Brain microvascular endothelial cell (primary cell): ENCODE measurements around the gene C20orf204.

Experiments used
- DNase-seq: peaks from one replicate; pipeline ENCODE4 v3.0.0-alpha.2; 2020
- H3K27ac ChIP-seq: fragments of 250-450 bp; sonication (Bioruptor Pico); 2 replicates; pipeline ENCODE4 v1.5.1; 2020; ENCODE audit warnings: mild to moderate bottlenecking, moderate library complexity
- H3K27me3 ChIP-seq: fragments of 250-450 bp; sonication (Bioruptor Pico); replicated peaks from 2 replicates; pipeline ENCODE4 v1.5.1; 2020; ENCODE audit warnings: mild to moderate bottlenecking
- H3K36me3 ChIP-seq: fragments of 250-450 bp; sonication (Bioruptor Pico); replicated peaks from 2 replicates; pipeline ENCODE4 v1.5.1; 2020; ENCODE audit warnings: mild to moderate bottlenecking
- H3K4me3 ChIP-seq: 2 replicates; pipeline ENCODE4 v1.5.1; 2011; ENCODE audit warnings: low read depth, mild to moderate bottlenecking, control low read depth, low read length, moderate library complexity
- CTCF ChIP-seq: IDR thresholded peaks from 2 replicates; pipeline ENCODE4 v1.5.1; 2011; ENCODE audit warnings: low read depth, mild to moderate bottlenecking, moderate library complexity, low read length, control low read depth, inconsistent platforms; ENCODE audit errors: missing control alignments
- in situ Hi-C: cut with HindIII; loops from 2 replicates; pipeline ENCODE4 v1.10.0; 2017; ENCODE audit warnings: low sequenced_read_pairs, low pct_ligation_motif_present

Gene C20orf204

GRCh38 chr20:64040231-64041039 is 4.5 kb downstream of the C20orf204 start:
- Histone ChIP-seq H3K27ac (no peak overlapping the region), H3K27me3 (peaks cover 21% of the 10 kb centered on the region), H3K36me3 (no peaks in the 10 kb centered on the region), H3K4me3 (no peak overlapping the region)
- no peak for TF ChIP-seq CTCF
- DNase-seq, result no peak
- in situ Hi-C loops, result no loop called here

GRCh38 chr20:64041040-64041780 is 5.2 kb downstream of the C20orf204 start:
- in situ Hi-C loops, result no loop called here
- DNase-seq, result no peak
- Histone ChIP-seq H3K36me3 (no peaks in the 10 kb centered on the region), H3K4me3 (no peak overlapping the region), H3K27me3 (peaks cover 25% of the 10 kb centered on the region), H3K27ac (no peak overlapping the region)
- TF ChIP-seq CTCF, result no peak

- Histone ChIP-seq H3K27ac (no peak overlapping the region), H3K36me3 (no peaks in the 10 kb centered on the region), H3K27me3 (peaks cover 28% of the 10 kb centered on the region), H3K4me3 (no peak overlapping the region)
- DNase-seq, result no peak
- TF ChIP-seq CTCF, result no peak
- in situ Hi-C loops, result no loop called here
Observed at GRCh38 chr20:64041781-64042053, 5.7 kb downstream of the C20orf204 start.

GRCh38 chr20:64042054-64042781 is 6.2 kb downstream of the C20orf204 start:
- Histone ChIP-seq H3K36me3 (no peaks in the 10 kb centered on the region), H3K4me3 (no peak overlapping the region), H3K27me3 (peaks cover 28% of the 10 kb centered on the region), H3K27ac (no peak overlapping the region)
- TF ChIP-seq CTCF, result no peak
- in situ Hi-C loops, result no loop called here
- no peak for DNase-seq

GRCh38 chr20:64043768-64044167 is 7.8 kb downstream of the C20orf204 start:
- no peak overlapping the region for H3K27ac ChIP-seq
- H3K4me3 ChIP-seq, result no peak overlapping the region
- H3K27me3 ChIP-seq, result peaks cover 39% of the 10 kb centered on the region
- in situ Hi-C loops, result no loop called here
- no peak for DNase-seq
- H3K36me3 ChIP-seq, result no peaks in the 10 kb centered on the region
- TF ChIP-seq CTCF, result no peak
